Activated CD4-positive, alpha-beta T cell treated with anti-CD3 and anti-CD28 coated beads, Interleukin-2, amount 10 ng/mL, durations not matched to agents 24 days and 14 days (primary cell): ENCODE measurements around the gene COMMD2. TPM values are rescaled to one million over a fixed set of nuclear protein-coding genes. Genes with fewer than 3 reads are reported as not detected.
A peak's percentile ranks its signal among the peaks of the same experiment; 100 is the strongest.

Source experiments
- DNase-seq: peaks from one replicate; pipeline ENCODE4 v3.0.0; 2022
- H3K27ac Mint-ChIP-seq: one replicate; pipeline ENCODE4 v1.8.0; 2022; ENCODE audit warnings: mild to moderate bottlenecking, mixed read lengths
- H3K27me3 Mint-ChIP-seq: one replicate; pipeline ENCODE4 v1.8.0; 2022; ENCODE audit warnings: mixed read lengths
- H3K36me3 Mint-ChIP-seq: one replicate; pipeline ENCODE4 v1.8.0; 2022; ENCODE audit warnings: low read depth, mild to moderate bottlenecking, mixed read lengths
- H3K4me1 Mint-ChIP-seq: one replicate; pipeline ENCODE4 v1.8.0; 2021; ENCODE audit warnings: mixed read lengths
- H3K4me3 Mint-ChIP-seq: one replicate; pipeline ENCODE4 v1.8.0; 2022; ENCODE audit warnings: mild to moderate bottlenecking, moderate library complexity, mixed read lengths
- H3K9me3 Mint-ChIP-seq: one replicate; pipeline ENCODE4 v1.8.0; 2021; ENCODE audit warnings: mixed read lengths
- intact Hi-C: fragments of 100-400 bp; cut with micrococcal nuclease; formaldehyde crosslinking; loops from one replicate; pipeline ENCODE4 v1.15.1; 2023
- total RNA-seq: library from RNA; stranded (reverse); gene quantifications from 2 replicates; pipeline ENCODE4 v1.2.3, GENCODE V29; 2022

COMMD2 gene
- total RNA-seq, 1 donor from 2014 or later = 42.1 TPM

GRCh38 chr3:149706905-149707304 lies 45.4 kb downstream of the COMMD2 start:
- H3K4me3 Mint-ChIP-seq = no peak overlapping the region
- intact Hi-C loops = no loop called here

GRCh38 chr3:149705416-149705815 lies 46.9 kb downstream of the COMMD2 start:
- peaks cover 13% of the 10 kb centered on the region for H3K4me1 Mint-ChIP-seq
- no peaks in the 10 kb centered on the region for H3K36me3 Mint-ChIP-seq
- no peak overlapping the region for H3K4me3 Mint-ChIP-seq
- H3K27ac Mint-ChIP-seq = no peak overlapping the region
- no peaks in the 10 kb centered on the region for H3K9me3 Mint-ChIP-seq
- intact Hi-C loops = no loop called here
- no peaks in the 10 kb centered on the region for H3K27me3 Mint-ChIP-seq
- DNase-seq = no peak

More at GRCh38 chr3:149706905-149707304, 45.4 kb downstream of the COMMD2 start:
- Mint-ChIP-seq H3K4me1 (peaks cover 10% of the 10 kb centered on the region), H3K36me3 (no peaks in the 10 kb centered on the region), H3K27ac (no peak overlapping the region), H3K9me3 (no peaks in the 10 kb centered on the region), H3K27me3 (no peaks in the 10 kb centered on the region)
- DNase-seq = no peak

- Mint-ChIP-seq H3K27me3 (no peaks in the 10 kb centered on the region), H3K4me1 (peaks cover 13% of the 10 kb centered on the region), H3K9me3 (no peaks in the 10 kb centered on the region), H3K27ac (peak overlapping the region; percentile 71), H3K4me3 (no peak overlapping the region), H3K36me3 (peaks cover 4% of the 10 kb centered on the region)
- no peak for DNase-seq
- intact Hi-C loops = loop anchor here (1.0 to 2.0 kb wide), 5 partner anchors 23 to 843 kb away; partner anchors contain the start of genes EIF2A, RNF13 and SERP1
These were observed 48.8 kb downstream of the COMMD2 start for GRCh38 chr3:149703466-149703865.

GRCh38 chr3:149702691-149703441 lies 49.4 kb downstream of the COMMD2 start:
- Mint-ChIP-seq H3K27me3 (no peaks in the 10 kb centered on the region), H3K9me3 (no peaks in the 10 kb centered on the region), H3K27ac (peak overlapping the region; percentile 71), H3K4me1 (peaks cover 13% of the 10 kb centered on the region), H3K36me3 (peaks cover 4% of the 10 kb centered on the region), H3K4me3 (no peak overlapping the region)
- intact Hi-C loops = loop anchor here (1.0 to 2.0 kb wide), 5 partner anchors 24 to 844 kb away; partner anchors contain the start of genes EIF2A, RNF13 and SERP1
- no peak for DNase-seq

- intact Hi-C loops = loop anchor here (2.0 kb wide), 3 partner anchors 25 to 845 kb away; partner anchors contain the start of genes EIF2A, RNF13 and SERP1
- Mint-ChIP-seq H3K4me3 (peak overlapping the region; percentile 63), H3K4me1 (peaks cover 13% of the 10 kb centered on the region), H3K36me3 (peaks cover 4% of the 10 kb centered on the region), H3K27me3 (no peaks in the 10 kb centered on the region), H3K27ac (peak overlapping the region; percentile 86), H3K9me3 (peaks cover 5% of the 10 kb centered on the region)
- DNase-seq = no peak
These were observed 50.3 kb downstream of the COMMD2 start for GRCh38 chr3:149701977-149702350.

GRCh38 chr3:149701206-149701976 lies 50.9 kb downstream of the COMMD2 start:
- peaks cover 8% of the 10 kb centered on the region for H3K9me3 Mint-ChIP-seq
- H3K4me3 Mint-ChIP-seq = peak overlapping the region; percentile 63
- H3K27ac Mint-ChIP-seq = peak overlapping the region; percentile 86
- H3K4me1 Mint-ChIP-seq = peaks cover 13% of the 10 kb centered on the region
- peaks cover 4% of the 10 kb centered on the region for H3K36me3 Mint-ChIP-seq
- intact Hi-C loops = no loop called here
- peak; percentile 59 for DNase-seq
- H3K27me3 Mint-ChIP-seq = no peaks in the 10 kb centered on the region

Other genes with a start within 250 kb of the COMMD2 start
- gene WWTR1, start 94.5 kb downstream of the COMMD2 start, total RNA-seq = 0.31 and 0.75 TPM in 2 replicates
- gene ANKUB1, start 40.1 kb upstream of the COMMD2 start, total RNA-seq = not detected in 2 replicates
- gene RNF13, start 60.7 kb upstream of the COMMD2 start, total RNA-seq = 31.6 and 36.7 TPM in 2 replicates
- 0.62 and 0.82 TPM in 2 replicates for gene PFN2, start 218.4 kb upstream of the COMMD2 start, total RNA-seq